ENCODE data around the gene ENO1. TPM values are rescaled to one million over a fixed set of nuclear protein-coding genes. Genes with fewer than 3 reads are reported as not detected.

ENO1 gene
- total and polyA plus RNA-seq, 2 experiments from 2014 or later = 910 to 1,831 TPM

GRCh38 chr1:8925406-8925805 lies 46.9 kb upstream of the ENO1 start (continued):
- TF ChIP-seq ETS1 (IDR thresholded peaks at IDR 0.05) (no peak), CTCF (conservative IDR thresholded peaks at IDR 0.05; ENCODE audit: low read depth in 2 of 2) (no peak), REST (IDR thresholded peaks at IDR 0.05; ENCODE audit: unreplicated experiment) (no peak), STAT1 (IDR thresholded peaks at IDR 0.05; ENCODE audit: unreplicated experiment) (no peak), EZH2phosphoT487 (IDR thresholded peaks at IDR 0.05; ENCODE audit: unreplicated experiment) (no peak)

GRCh38 chr1:8922962-8923361 lies 44.5 kb upstream of the ENO1 start:
- Histone ChIP-seq H3F3A (replicated peaks; ENCODE audit: low read depth) (no peaks in the 10 kb centered on the region), H3K4me1 (ENCODE audit: insufficient read depth) (no peaks in the 10 kb centered on the region), H3K27ac (ENCODE audit: low read depth) (no peak overlapping the region), H4K20me1 (replicated peaks; ENCODE audit: insufficient read depth) (no peaks in the 10 kb centered on the region), H3K79me2 (replicated peaks; ENCODE audit: insufficient read depth) (no peaks in the 10 kb centered on the region), H3K4me3 (no peak overlapping the region), H3K4me2 (no peak overlapping the region), H3K27me3 (ENCODE audit: insufficient read depth) (no peaks in the 10 kb centered on the region), H3K36me3 (ENCODE audit: insufficient read depth) (no peaks in the 10 kb centered on the region), H3K9me2 (ENCODE audit: insufficient read depth) (no peaks in the 10 kb centered on the region), H2AFZ (no peak overlapping the region)
- ATAC-seq = no peak
- Mint-ChIP-seq H3K27ac (no peak overlapping the region), H3K4me3 (no peak overlapping the region), H3K9me3 (no peaks in the 10 kb centered on the region), H3K36me3 (ENCODE audit: low read depth) (no peaks in the 10 kb centered on the region), H3K4me1 (no peaks in the 10 kb centered on the region), H3K27me3 (ENCODE audit: insufficient read depth, low read depth, poor library complexity) (peaks cover 5% of the 10 kb centered on the region)
- no peak for DNase-seq (ENCODE audit: low spot score)
- TF ChIP-seq EZH2phosphoT487 (IDR thresholded peaks at IDR 0.05; ENCODE audit: unreplicated experiment) = no peak
- TF ChIP-seq CREB1 (CRISPR knock-in tag; IDR thresholded peaks at IDR 0.05; ENCODE audit: low read depth) = no peak
- no peak for TF ChIP-seq CTCF (conservative IDR thresholded peaks at IDR 0.05; ENCODE audit: low read depth in 2 of 2)
- no peak for TF ChIP-seq JUNB (IDR thresholded peaks at IDR 0.05; ENCODE audit: unreplicated experiment)
- TF ChIP-seq ETS1 (IDR thresholded peaks at IDR 0.05) = no peak
- no peak for TF ChIP-seq ZNF114 (CRISPR knock-in tag; IDR thresholded peaks at IDR 0.05)
- no peak for TF ChIP-seq REST (IDR thresholded peaks at IDR 0.05; ENCODE audit: unreplicated experiment)
- no peak for TF ChIP-seq POLR2AphosphoS5 (IDR thresholded peaks at IDR 0.05; ENCODE audit: low read depth)
- no peak for TF ChIP-seq ZNF331 (CRISPR knock-in tag; IDR thresholded peaks at IDR 0.05; ENCODE audit: low read depth)
- no peak for TF ChIP-seq NANOG (IDR thresholded peaks at IDR 0.05; ENCODE audit: borderline replicate concordance)
- TF ChIP-seq STAT1 (IDR thresholded peaks at IDR 0.05; ENCODE audit: unreplicated experiment) = no peak
